Smooth muscle cell (in vitro differentiated cells): ENCODE measurements around the gene AP3M1. TPM values are rescaled to one million over a fixed set of nuclear protein-coding genes. Genes with fewer than 3 reads are reported as not detected.

ENCODE experiments used
- DNase-seq: peaks from one replicate; lab custom pipeline; 2025; ENCODE audit not compliant: unreplicated experiment; lab: John Stamatoyannopoulos, UW
- H2AFZ ChIP-seq: fragments of 200-600 bp; sonication (generic); 2 replicates; pipeline ENCODE4 v1.6.0; 2016; ENCODE audit warnings: antibody characterized with exemption, low read depth, mild to moderate bottlenecking
- H3F3A ChIP-seq: fragments of 200-600 bp; sonication (generic); 2 replicates; pipeline ENCODE4 v1.6.0; 2017; ENCODE audit warnings: antibody characterized with exemption, low read depth
- H3K27ac ChIP-seq: fragments of 200-600 bp; sonication (generic); 2 replicates; pipeline ENCODE4 v1.5.1; 2016; ENCODE audit warnings: low read depth, mild to moderate bottlenecking
- H3K27me3 ChIP-seq: fragments of 200-600 bp; sonication (generic); 2 replicates; pipeline ENCODE4 v1.6.1; 2016; ENCODE audit warnings: low read depth, mild to moderate bottlenecking
- H3K36me3 ChIP-seq: fragments of 200-600 bp; sonication (generic); 2 replicates; pipeline ENCODE4 v1.5.1; 2016; ENCODE audit warnings: low read depth
- H3K4me1 ChIP-seq: fragments of 200-600 bp; sonication (generic); 2 replicates; pipeline ENCODE4 v1.5.1; 2016; ENCODE audit warnings: low read depth
- H3K4me2 ChIP-seq: fragments of 200-600 bp; sonication (generic); 2 replicates; pipeline ENCODE4 v1.6.0; 2016; ENCODE audit warnings: mild to moderate bottlenecking
- H3K4me3 ChIP-seq: fragments of 200-600 bp; sonication (generic); 2 replicates; pipeline ENCODE4 v1.5.1; 2016; ENCODE audit warnings: mild to moderate bottlenecking
- H3K79me2 ChIP-seq: fragments of 200-600 bp; sonication (generic); 2 replicates; pipeline ENCODE4 v1.6.0; 2016; ENCODE audit warnings: low read depth, mild to moderate bottlenecking
- H3K9ac ChIP-seq: fragments of 200-600 bp; sonication (generic); 2 replicates; pipeline ENCODE4 v1.6.0; 2016; ENCODE audit warnings: low read depth
- H3K9me3 ChIP-seq: fragments of 200-600 bp; sonication (generic); replicated peaks from 2 replicates; pipeline ENCODE4 v1.5.1; 2016; ENCODE audit warnings: low read depth
- H4K20me1 ChIP-seq: fragments of 200-600 bp; sonication (generic); 2 replicates; pipeline ENCODE4 v1.6.0; 2016; ENCODE audit warnings: low read depth
- CTCF ChIP-seq: fragments of 200-600 bp; sonication (generic); IDR thresholded peaks from 2 replicates; pipeline ENCODE4 v1.5.1; 2017; ENCODE audit warnings: borderline replicate concordance, mild to moderate bottlenecking, antibody characterized with exemption; ENCODE audit not compliant: insufficient read depth, poor library complexity, severe bottlenecking
- WGBS: methylation state at CpG from one replicate; pipeline ENCODE4 v1.1.7; 2016; ENCODE audit warnings: low lambda C conversion rate; 5-methylcytosine and 5-hydroxymethylcytosine counted together
- polyA plus RNA-seq: library from polyadenylated mRNA; unstranded; fragments of >200 nt; fragmentation: Nextera tagmentation; extraction: Ambion mirVana; gene quantifications from 2 replicates; pipeline ENCODE4 v1.2.1, GENCODE V29; 2016
- total RNA-seq: library from RNA; depleted of rRNA; stranded (reverse); fragments of >200 nt; gene quantifications from 2 replicates; pipeline ENCODE4 v1.2.3, GENCODE V29; 2014

AP3M1 gene
- total and polyA plus RNA-seq, 2 experiments from 2014 or later: 18.3 to 29.3 TPM

- WGBS: 95% methylated on average over 4 of the region's 4 CpGs
- no peak for TF ChIP-seq CTCF
- H3K36me3 ChIP-seq: peaks cover 26% of the 10 kb centered on the region
- no peak overlapping the region for H3K9ac ChIP-seq
- DNase-seq: no peak
- H3K9me3 ChIP-seq: no peaks in the 10 kb centered on the region
- no peak overlapping the region for H3K4me3 ChIP-seq
- H3K27ac ChIP-seq: peak overlapping the region; percentile 18
- H3K4me1 ChIP-seq: no peaks in the 10 kb centered on the region
- H4K20me1 ChIP-seq: peaks cover 88% of the 10 kb centered on the region
- H2AFZ ChIP-seq: no peak overlapping the region
- peaks cover 38% of the 10 kb centered on the region for H3F3A ChIP-seq
- no peaks in the 10 kb centered on the region for H3K27me3 ChIP-seq
- no peak overlapping the region for H3K4me2 ChIP-seq
- H3K79me2 ChIP-seq: no peaks in the 10 kb centered on the region
Observed at GRCh38 chr10:74117738-74118137, 32.9 kb downstream of the AP3M1 start.

GRCh38 chr10:74114041-74114448 lies 36.6 kb downstream of the AP3M1 start:
- peaks cover 47% of the 10 kb centered on the region for H3F3A ChIP-seq
- 90% methylated on average over 12 of the region's 12 CpGs for WGBS
- peaks cover 21% of the 10 kb centered on the region for H3K79me2 ChIP-seq
- DNase-seq: no peak
- H3K4me3 ChIP-seq: no peak overlapping the region
- no peak overlapping the region for H3K4me2 ChIP-seq
- peaks cover 30% of the 10 kb centered on the region for H3K36me3 ChIP-seq
- no peak for TF ChIP-seq CTCF
- H3K9me3 ChIP-seq: no peaks in the 10 kb centered on the region
- H3K4me1 ChIP-seq: no peaks in the 10 kb centered on the region
- H3K27ac ChIP-seq: no peak overlapping the region
- peaks cover 94% of the 10 kb centered on the region for H4K20me1 ChIP-seq
- no peak overlapping the region for H2AFZ ChIP-seq
- H3K9ac ChIP-seq: no peak overlapping the region
- H3K27me3 ChIP-seq: no peaks in the 10 kb centered on the region

GRCh38 chr10:74113546-74113945 lies 37.1 kb downstream of the AP3M1 start:
- Histone ChIP-seq H3K4me3 (no peak overlapping the region), H3K36me3 (peaks cover 30% of the 10 kb centered on the region), H3K4me2 (no peak overlapping the region), H3K27me3 (no peaks in the 10 kb centered on the region), H3K27ac (peak overlapping the region; percentile 27), H3F3A (peaks cover 47% of the 10 kb centered on the region), H2AFZ (no peak overlapping the region), H3K9ac (no peak overlapping the region), H4K20me1 (peaks cover 94% of the 10 kb centered on the region), H3K9me3 (no peaks in the 10 kb centered on the region), H3K79me2 (peaks cover 21% of the 10 kb centered on the region), H3K4me1 (no peaks in the 10 kb centered on the region)
- DNase-seq: no peak
- no peak for TF ChIP-seq CTCF
- 87% methylated on average over 1 of the region's 1 CpG for WGBS

- H3K9ac ChIP-seq: no peak overlapping the region
- H3K36me3 ChIP-seq: peaks cover 41% of the 10 kb centered on the region
- H3K9me3 ChIP-seq: no peaks in the 10 kb centered on the region
- no peak for DNase-seq
- no peak overlapping the region for H2AFZ ChIP-seq
- no peak for TF ChIP-seq CTCF
- no peaks in the 10 kb centered on the region for H3K4me1 ChIP-seq
- no peaks in the 10 kb centered on the region for H3K27me3 ChIP-seq
- 96% methylated on average over 14 of the region's 14 CpGs for WGBS
- peaks cover 28% of the 10 kb centered on the region for H3K79me2 ChIP-seq
- H3F3A ChIP-seq: peaks cover 39% of the 10 kb centered on the region
- no peak overlapping the region for H3K4me2 ChIP-seq
- peaks cover 96% of the 10 kb centered on the region for H4K20me1 ChIP-seq
- H3K4me3 ChIP-seq: no peak overlapping the region
- no peak overlapping the region for H3K27ac ChIP-seq
Observed at GRCh38 chr10:74111799-74112198, 38.8 kb downstream of the AP3M1 start.
